ENCODE data around the gene KNSTRN.

The KNSTRN gene

DNA sequence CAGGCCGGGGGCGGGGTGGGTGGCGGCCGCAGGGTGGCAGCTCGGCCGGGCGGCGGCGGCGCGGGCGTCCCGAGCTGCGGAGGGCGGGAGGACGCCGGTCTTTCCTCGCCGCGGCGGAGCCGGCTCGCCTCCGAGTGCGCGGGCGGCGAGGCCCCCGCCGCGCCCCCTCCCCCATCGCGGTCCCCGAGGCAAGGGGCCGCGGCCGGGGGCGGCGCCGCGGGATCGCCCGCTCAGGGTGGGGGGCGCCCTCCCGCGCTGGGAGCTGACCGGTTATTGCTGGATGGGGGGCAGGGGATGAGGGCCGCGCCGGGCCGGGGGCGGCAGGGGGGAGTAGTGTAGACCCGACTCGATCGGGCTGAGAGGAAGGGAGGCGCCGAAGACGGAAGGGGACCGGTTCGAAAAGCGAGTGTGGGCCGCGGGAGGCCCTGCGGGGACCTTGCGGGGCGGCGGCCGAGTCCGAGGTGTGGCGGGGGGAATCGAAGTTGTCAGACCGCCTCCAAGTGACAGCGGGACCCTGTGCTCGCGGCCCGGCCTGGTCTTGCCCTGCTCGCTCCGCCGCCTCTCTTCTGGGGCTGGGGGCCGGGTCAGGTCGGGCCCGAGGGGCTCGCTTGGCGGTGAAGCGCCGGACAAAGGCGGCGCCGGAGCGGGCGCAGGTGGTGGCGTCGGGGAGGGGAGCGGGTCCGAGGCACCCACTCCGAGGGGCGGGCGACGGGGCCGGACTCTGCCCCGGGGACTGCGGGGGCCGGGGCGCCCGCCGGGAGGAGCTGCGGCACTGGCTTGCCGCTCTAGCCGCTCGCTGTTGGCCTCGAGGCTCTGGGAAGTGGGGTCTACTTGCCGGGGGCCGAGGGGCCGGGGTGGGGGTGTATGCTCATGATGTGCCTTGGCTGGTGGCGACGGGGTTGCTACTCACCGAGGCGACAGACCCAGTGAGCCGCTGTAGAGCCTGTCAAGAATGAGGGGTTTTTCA lies 59.3 kb downstream of the KNSTRN start:
- DNase-seq (ENCODE audit: insufficient read length, low spot score) (no peak), FAIRE-seq (peak; percentile 50)
- TF ChIP-seq POLR2AphosphoS5 (IDR thresholded peaks at IDR 0.05; ENCODE audit: low read depth, low read length) (no peak), PAX5 (IDR thresholded peaks at IDR 0.05; ENCODE audit: insufficient read depth, low read length, severe bottlenecking) (no peak), TAF1 (IDR thresholded peaks at IDR 0.05; ENCODE audit: low read depth, low read length) (no peak), POU2F2 (IDR thresholded peaks at IDR 0.05; ENCODE audit: low read depth, low read length) (no peak), SPI1 (IDR thresholded peaks at IDR 0.05; ENCODE audit: low read depth, low read length) (no peak), POLR2A (IDR thresholded peaks at IDR 0.05; ENCODE audit: low read depth, low read length) (no peak)

DNA sequence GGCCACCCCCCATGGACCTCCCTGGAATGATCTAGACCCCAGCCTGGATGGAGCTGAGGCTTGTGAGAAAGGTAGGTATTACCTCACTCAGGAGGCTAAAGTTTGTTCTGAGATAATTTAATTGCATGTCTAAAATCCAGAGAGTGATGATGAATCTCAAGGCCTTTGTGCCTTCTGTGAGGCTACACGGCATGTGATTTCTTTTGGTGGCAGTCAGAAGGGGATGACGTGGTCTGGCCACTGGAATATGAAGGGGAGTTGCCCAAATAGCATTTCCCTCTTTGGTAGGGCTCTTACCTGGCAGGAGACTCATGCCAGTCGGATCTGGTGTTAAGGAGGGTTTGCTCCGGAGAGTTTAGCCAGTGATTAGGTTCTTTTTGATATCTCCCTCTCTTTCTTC lies 60.7 kb downstream of the KNSTRN start:
- DNase-seq (ENCODE audit: insufficient read length, low spot score) = no peak
- no peak for TF ChIP-seq TAF1 (IDR thresholded peaks at IDR 0.05; ENCODE audit: low read depth, low read length)
- FAIRE-seq = no peak

- TF ChIP-seq TAF1 (IDR thresholded peaks at IDR 0.05; ENCODE audit: low read depth, low read length) (no peak), POLR2AphosphoS5 (IDR thresholded peaks at IDR 0.05; ENCODE audit: low read depth, low read length) (no peak), POLR2A (IDR thresholded peaks at IDR 0.05; ENCODE audit: low read depth, low read length) (no peak), PAX5 (IDR thresholded peaks at IDR 0.05; ENCODE audit: insufficient read depth, low read length, severe bottlenecking) (no peak), POU2F2 (IDR thresholded peaks at IDR 0.05; ENCODE audit: low read depth, low read length) (no peak), SPI1 (IDR thresholded peaks at IDR 0.05; ENCODE audit: low read depth, low read length) (no peak)
- no peak for DNase-seq (ENCODE audit: insufficient read length, low spot score)
- no peak for FAIRE-seq
These were observed 61.3 kb downstream of the KNSTRN start for GRCh38 chr15:40443846-40444245.
